Neuronal stem cell (in vitro differentiated cells): ENCODE measurements around the gene CBARP.
A peak's percentile ranks its signal among the peaks of the same experiment; 100 is the strongest.

ENCODE experiments used
- DNase-seq: peaks from one replicate; pipeline ENCODE4 v3.0.0-alpha.2; 2013; ENCODE audit warnings: low spot score
- H2AFZ ChIP-seq: one replicate; pipeline ENCODE4 v1.6.1; 2013; ENCODE audit warnings: mild to moderate bottlenecking, low read length, inconsistent platforms
- H2AK5ac ChIP-seq: 2 replicates; pipeline ENCODE4 v1.6.1; 2013; ENCODE audit warnings: low read depth, mild to moderate bottlenecking, inconsistent platforms, low read length, moderate library complexity, mixed read lengths
- H2BK120ac ChIP-seq: 2 replicates; pipeline ENCODE4 v1.6.1; 2013; ENCODE audit warnings: low read depth, mild to moderate bottlenecking, inconsistent platforms, low read length, moderate library complexity, mixed read lengths
- H2BK12ac ChIP-seq: one replicate; pipeline ENCODE4 v1.6.1; 2013; ENCODE audit warnings: low read length, inconsistent platforms
- H2BK15ac ChIP-seq: 2 replicates; pipeline ENCODE4 v1.6.1; 2013; ENCODE audit warnings: mild to moderate bottlenecking, low read length, inconsistent platforms, mixed read lengths
- H2BK5ac ChIP-seq: one replicate; pipeline ENCODE4 v1.6.1; 2013; ENCODE audit warnings: inconsistent platforms, mild to moderate bottlenecking, low read length, moderate library complexity
- H3K14ac ChIP-seq: one replicate; pipeline ENCODE4 v1.6.1; 2013; ENCODE audit warnings: low read length, inconsistent platforms
- H3K18ac ChIP-seq: 2 replicates; pipeline ENCODE4 v1.6.1; 2013; ENCODE audit warnings: low read length, inconsistent platforms
- H3K23ac ChIP-seq: 2 replicates; pipeline ENCODE4 v1.6.1; 2013; ENCODE audit warnings: low read depth, mild to moderate bottlenecking, mixed read lengths, low read length, inconsistent platforms; ENCODE audit not compliant: poor library complexity
- H3K27ac ChIP-seq: replicated peaks from 3 replicates; pipeline ENCODE4 v1.5.1; 2013; ENCODE audit warnings: low read length, inconsistent platforms
- H3K27me3 ChIP-seq, 3 experiments: 2 replicates each; pipeline ENCODE4 v1.6.1; 2013; ENCODE audit warnings: low read length in 3 of 3, mild to moderate bottlenecking in 2 of 3, inconsistent platforms in 1 of 3, low read depth in 1 of 3, mixed read lengths in 1 of 3, moderate library complexity in 1 of 3; ENCODE audit not compliant: control insufficient read depth in 3 of 3, insufficient read depth in 3 of 3
- H3K36me3 ChIP-seq, 2 donors: replicated peaks in 1 of 2; 2 replicates each; pipeline ENCODE4 v1.6.1; 2013; ENCODE audit warnings: low read length in 2 of 2; ENCODE audit not compliant: control insufficient read depth in 2 of 2, insufficient read depth in 2 of 2
- H3K4ac ChIP-seq: 2 replicates; pipeline ENCODE4 v1.6.1; 2013; ENCODE audit warnings: inconsistent platforms, mild to moderate bottlenecking, low read length, moderate library complexity
- H3K4me1 ChIP-seq, 2 donors: 1 replicate in 1 of 2; 2 replicates in 1 of 2; pipeline ENCODE4 v1.6.1; 2013; ENCODE audit warnings: low read length in 2 of 2, low read depth in 1 of 2; ENCODE audit not compliant: control insufficient read depth in 2 of 2, insufficient read depth in 1 of 2
- H3K4me2 ChIP-seq: one replicate; pipeline ENCODE4 v1.6.1; 2013; ENCODE audit warnings: mild to moderate bottlenecking, low read length, inconsistent platforms; ENCODE audit not compliant: insufficient read depth, poor library complexity, severe bottlenecking
- H3K4me3 ChIP-seq, 2 donors: 2 replicates each; pipeline ENCODE4 v1.5.1; 2013; ENCODE audit warnings: low read length in 2 of 2, mild to moderate bottlenecking in 2 of 2, inconsistent platforms in 1 of 2, moderate library complexity in 1 of 2
- H3K79me1 ChIP-seq: one replicate; pipeline ENCODE4 v1.6.1; 2013; ENCODE audit warnings: low read depth, mild to moderate bottlenecking, inconsistent platforms, low read length, moderate library complexity
- H3K9ac ChIP-seq: one replicate; pipeline ENCODE4 v1.6.1; 2013; ENCODE audit warnings: mild to moderate bottlenecking, low read depth, low read length, inconsistent platforms; ENCODE audit not compliant: poor library complexity
- H3K9me3 ChIP-seq, 2 donors: replicated peaks in 1 of 2; 2 replicates each; pipeline versions ENCODE3 to v1.6.1; 2013; ENCODE audit warnings: low read length in 2 of 2, mild to moderate bottlenecking in 2 of 2, inconsistent platforms in 1 of 2, low read depth in 1 of 2, mixed read lengths in 1 of 2, moderate library complexity in 1 of 2; ENCODE audit not compliant: control insufficient read depth in 2 of 2, insufficient read depth in 1 of 2
- H4K8ac ChIP-seq: one replicate; pipeline ENCODE4 v1.6.1; 2013; ENCODE audit warnings: low read depth, mild to moderate bottlenecking, inconsistent platforms, low read length, moderate library complexity
- H4K91ac ChIP-seq: one replicate; pipeline ENCODE4 v1.6.1; 2013; ENCODE audit warnings: low read length, low read depth, mild to moderate bottlenecking, inconsistent platforms; ENCODE audit not compliant: poor library complexity
- WGBS, 2 donors: extraction: QIAGEN DNeasy Blood & Tissue Kit; methylation state at CpG; one replicate each; pipeline ENCODE4 v1.1.7; 2013; ENCODE audit warnings: missing lambda C conversion rate in 2 of 2, mixed read lengths in 1 of 2; ENCODE audit not compliant: insufficient read length in 2 of 2, insufficient replicate concordance in 1 of 2; ENCODE audit errors: extremely low coverage in 2 of 2; 5-methylcytosine and 5-hydroxymethylcytosine counted together

The CBARP gene

DNA sequence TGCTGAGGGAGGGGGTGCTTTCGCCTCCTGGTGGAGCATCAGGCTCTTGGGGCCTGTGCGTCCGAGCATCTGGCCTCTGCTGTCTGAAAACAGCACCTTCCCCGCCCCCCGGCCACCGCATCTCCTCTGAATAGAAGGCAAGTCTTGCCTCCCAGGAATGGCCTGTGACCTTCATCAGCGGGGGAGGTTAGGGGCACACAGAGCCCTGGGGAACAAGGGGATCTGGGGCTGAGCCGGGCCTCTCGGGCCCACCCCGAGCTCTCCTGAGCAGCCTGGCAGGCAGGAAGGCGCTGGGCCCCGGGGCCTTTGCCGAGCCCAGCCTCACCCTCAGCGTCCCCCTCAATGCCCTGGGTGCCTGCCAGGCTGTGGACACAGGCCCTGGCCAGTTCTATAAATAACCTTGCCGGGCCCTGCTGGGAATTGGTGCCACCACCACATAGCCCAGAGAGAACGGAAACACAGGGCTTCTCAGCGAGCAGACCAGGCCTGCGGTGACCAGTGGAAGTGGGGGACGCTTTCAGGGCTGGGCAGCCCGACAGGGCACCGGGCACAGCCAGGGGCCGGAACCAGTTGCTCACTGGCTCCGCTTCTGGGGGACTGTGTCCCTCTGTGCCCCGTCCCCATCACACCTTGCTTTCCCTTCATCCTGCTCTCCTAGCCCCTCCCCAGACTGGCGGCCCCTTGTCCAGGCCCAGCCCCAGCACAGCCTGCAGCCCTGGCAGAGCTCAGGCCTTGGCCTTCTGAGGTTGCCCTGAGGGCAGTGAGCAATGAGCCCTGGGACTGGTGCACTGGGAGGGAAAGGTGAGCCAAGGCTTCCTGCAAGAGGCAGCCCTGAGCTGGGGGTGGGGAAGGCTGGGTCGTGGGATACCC, 22.7 kb downstream of the CBARP start:
- Histone ChIP-seq H3K27me3 (no peaks in the 10 kb centered on the region), H2BK15ac (peak overlapping the region; percentile 67), H3K4ac (peak overlapping the region; percentile 97), H2AK5ac (peak overlapping the region; percentile 63), H3K27ac (no peak overlapping the region), H4K91ac (no peak overlapping the region), H3K9ac (peak overlapping the region; percentile 70), H3K14ac (peak overlapping the region; percentile 71), H3K4me1 (peaks cover 13 to 17% of the 10 kb centered on the region in 2 donors), H3K23ac (peak overlapping the region; percentile 65), H2BK120ac (no peak overlapping the region), H3K18ac (peak overlapping the region; percentile 90), H2BK12ac (no peak overlapping the region), H3K4me3 (no peak overlapping the region), H2AFZ (no peak overlapping the region), H3K36me3 (peaks cover 2 to 43% of the 10 kb centered on the region in 2 donors), H3K9me3 (peaks cover 0 to 2% of the 10 kb centered on the region in 2 donors), H2BK5ac (peak overlapping the region; percentile 66), H3K4me2 (no peak overlapping the region), H3K79me1 (peaks cover 53% of the 10 kb centered on the region), H4K8ac (no peak overlapping the region)
- WGBS, 2 donors: no CpG with 5 or more reads among the region's 26 CpGs
- no peak for DNase-seq

DNA sequence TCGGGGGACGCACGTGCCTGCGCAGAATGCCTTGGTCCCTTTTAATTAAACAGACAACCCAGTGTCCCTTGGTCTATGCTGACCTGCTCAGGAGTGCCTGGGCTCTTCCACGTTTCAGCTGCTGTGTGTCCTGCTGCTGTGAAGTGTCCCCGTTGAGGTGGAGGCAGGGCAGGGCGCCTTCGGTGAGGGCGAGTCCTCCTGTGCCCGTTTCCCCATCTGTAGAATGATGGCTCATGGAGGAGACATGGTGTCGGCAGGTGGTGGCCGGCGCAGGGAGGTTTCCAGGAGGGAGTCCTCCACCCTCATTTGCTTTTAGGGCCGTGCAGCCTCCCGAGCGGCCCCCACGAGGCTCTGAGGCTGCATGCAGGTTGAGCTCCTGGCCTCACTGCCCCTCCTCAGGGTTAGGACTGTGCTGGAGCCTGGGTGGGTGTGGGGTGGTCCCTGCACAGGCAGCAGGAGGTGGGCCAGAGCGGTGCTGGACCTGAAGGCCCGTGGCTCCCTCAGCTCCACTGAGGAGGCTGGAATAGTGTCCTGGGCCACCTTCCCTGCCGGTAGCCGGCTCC, 23.4 kb downstream of the CBARP start:
- WGBS, 2 donors: no CpG with 5 or more reads among the region's 21 CpGs
- H3K23ac ChIP-seq: peak overlapping the region; percentile 65
- H3K4ac ChIP-seq: no peak overlapping the region
- no peak overlapping the region for H2AFZ ChIP-seq
- H3K27ac ChIP-seq: no peak overlapping the region
- H3K18ac ChIP-seq: peak overlapping the region; percentile 90
- peak overlapping the region; percentile 63 for H2AK5ac ChIP-seq
- peak overlapping the region; percentile 66 for H2BK5ac ChIP-seq
- H3K4me3 ChIP-seq: no peak overlapping the region
- H4K8ac ChIP-seq: no peak overlapping the region
- H4K91ac ChIP-seq: no peak overlapping the region
- no peak for DNase-seq
- peaks cover 6 to 49% of the 10 kb centered on the region in 2 donors for H3K36me3 ChIP-seq
- H2BK15ac ChIP-seq: peak overlapping the region; percentile 67
- H3K14ac ChIP-seq: peak overlapping the region; percentile 71
- peak overlapping the region; percentile 47 for H2BK120ac ChIP-seq
- peaks cover 13 to 21% of the 10 kb centered on the region in 2 donors for H3K4me1 ChIP-seq
- H3K4me2 ChIP-seq: no peak overlapping the region
- peaks cover 54% of the 10 kb centered on the region for H3K79me1 ChIP-seq
- peaks cover 0 to 2% of the 10 kb centered on the region in 2 donors for H3K9me3 ChIP-seq
- H3K9ac ChIP-seq: peak overlapping the region; percentile 70
- H3K27me3 ChIP-seq: no peaks in the 10 kb centered on the region
- no peak overlapping the region for H2BK12ac ChIP-seq

DNA sequence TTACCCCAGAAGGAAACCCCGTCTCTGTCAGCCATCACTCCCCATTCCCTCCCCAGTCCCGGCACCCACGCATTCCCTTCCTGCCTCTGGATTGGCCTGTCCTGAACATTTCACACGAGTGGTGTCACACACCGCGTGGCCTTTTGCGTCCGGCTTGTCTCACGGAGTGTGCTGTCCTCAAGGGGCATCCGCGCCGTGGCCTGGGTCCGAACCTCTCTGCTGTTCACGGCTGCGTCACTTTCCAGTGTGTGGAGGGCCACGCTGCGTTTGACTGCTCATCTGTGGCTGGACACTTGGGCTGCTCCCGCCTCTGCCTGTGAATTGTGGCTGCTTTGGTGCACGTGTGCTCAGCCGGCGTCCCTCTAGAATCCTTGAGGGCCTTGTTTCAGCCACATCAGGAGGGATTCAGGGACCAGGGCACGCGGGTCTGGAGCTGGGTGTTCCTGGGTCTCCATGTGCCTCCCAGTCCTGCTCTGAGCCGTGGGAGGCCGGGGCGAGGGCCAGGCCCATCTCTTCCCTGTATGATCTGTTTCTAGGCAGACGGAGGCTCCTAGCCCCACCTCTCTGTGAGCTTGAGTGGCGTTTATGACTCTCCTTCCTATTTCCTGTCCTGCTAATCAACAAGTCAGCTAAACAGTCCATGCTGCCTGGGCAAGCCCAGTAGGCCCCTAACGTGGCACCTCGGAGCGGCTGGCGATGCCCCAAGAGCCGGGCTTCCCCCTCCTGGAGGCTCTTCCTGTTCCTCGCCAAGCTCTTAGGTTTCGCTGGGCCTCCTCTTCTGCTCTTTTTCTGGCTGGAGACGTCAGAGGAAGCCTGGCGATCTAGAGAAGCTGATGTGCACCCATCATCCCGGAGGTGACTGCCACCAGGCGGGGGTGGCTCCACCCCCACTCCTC, 24.2 kb downstream of the CBARP start:
- peak overlapping the region; percentile 21 for H2BK15ac ChIP-seq
- H3K4me1 ChIP-seq: peaks cover 13 to 21% of the 10 kb centered on the region in 2 donors
- H3K4ac ChIP-seq: no peak overlapping the region
- peak overlapping the region; percentile 78 for H2AK5ac ChIP-seq
- no peak overlapping the region for H3K4me3 ChIP-seq
- peaks cover 0 to 2% of the 10 kb centered on the region in 2 donors for H3K9me3 ChIP-seq
- H3K27me3 ChIP-seq: no peaks in the 10 kb centered on the region
- DNase-seq: no peak
- peak overlapping the region; percentile 71 for H3K14ac ChIP-seq
- peak overlapping the region; percentile 65 for H3K23ac ChIP-seq
- H2BK12ac ChIP-seq: peak overlapping the region; percentile 42
- H4K91ac ChIP-seq: no peak overlapping the region
- no CpG with 5 or more reads among the region's 39 CpGs for WGBS, 2 donors
- H3K79me1 ChIP-seq: peaks cover 53% of the 10 kb centered on the region
- no peak overlapping the region for H3K4me2 ChIP-seq
- H3K27ac ChIP-seq: no peak overlapping the region
- H2AFZ ChIP-seq: no peak overlapping the region
- H2BK120ac ChIP-seq: peak overlapping the region; percentile 47
- peaks cover 6 to 55% of the 10 kb centered on the region in 2 donors for H3K36me3 ChIP-seq
- peak overlapping the region; percentile 66 for H2BK5ac ChIP-seq
- H4K8ac ChIP-seq: peak overlapping the region; percentile 48
- peak overlapping the region; percentile 60 for H3K9ac ChIP-seq
- peak overlapping the region; percentile 8 for H3K18ac ChIP-seq
